ENCODE data around the gene COPE. TPM values are rescaled to one million over a fixed set of nuclear protein-coding genes. Genes with fewer than 3 reads are reported as not detected.

COPE gene
- total RNA-seq, 1 donor from 2014 or later = 331 TPM

- TF ChIP-seq CTCF (IDR thresholded peaks at IDR 0.05) = no peak
- no peak overlapping the region for H3K27ac ChIP-seq
- H3K9me3 ChIP-seq = no peaks in the 10 kb centered on the region
- no peak overlapping the region for H3K4me3 ChIP-seq
- intact Hi-C loops (cut with DNase I) = no loop called here
- H3K27me3 ChIP-seq = no peaks in the 10 kb centered on the region
- no peak for DNase-seq (ENCODE audit: low spot score in 2 of 2)
- no peaks in the 10 kb centered on the region for H3K4me1 ChIP-seq
- H3K36me3 ChIP-seq = peaks cover 59 to 81% of the 10 kb centered on the region in 2 donors
Observed at GRCh38 chr19:18928018-18928805, 9.0 kb upstream of the COPE start.

- no peak for TF ChIP-seq CTCF (IDR thresholded peaks at IDR 0.05)
- Histone ChIP-seq H3K36me3 (peaks cover 63 to 84% of the 10 kb centered on the region in 2 donors), H3K27ac (no peak overlapping the region), H3K4me1 (peaks cover 6 to 10% of the 10 kb centered on the region in 2 donors), H3K4me3 (no peak overlapping the region), H3K9me3 (no peaks in the 10 kb centered on the region), H3K27me3 (no peaks in the 10 kb centered on the region)
- no peak for DNase-seq (ENCODE audit: low spot score in 2 of 2)
- intact Hi-C loops (cut with DNase I) = no loop called here
Observed at GRCh38 chr19:18924684-18925213, 5.6 kb upstream of the COPE start.

GRCh38 chr19:18922228-18922985 is 3.2 kb upstream of the COPE start:
- TF ChIP-seq CTCF (IDR thresholded peaks at IDR 0.05) = no peak
- H3K27me3 ChIP-seq = no peaks in the 10 kb centered on the region
- H3K36me3 ChIP-seq = peaks cover 49 to 60% of the 10 kb centered on the region in 2 donors
- peaks cover 6 to 22% of the 10 kb centered on the region in 2 donors for H3K4me1 ChIP-seq
- DNase-seq (ENCODE audit: low spot score in 2 of 2) = no peak
- H3K4me3 ChIP-seq = no peak overlapping the region
- intact Hi-C loops (cut with DNase I) = no loop called here
- no peaks in the 10 kb centered on the region for H3K9me3 ChIP-seq
- H3K27ac ChIP-seq = no peak overlapping the region

GRCh38 chr19:18921593-18921992 is 2.4 kb upstream of the COPE start:
- intact Hi-C loops (cut with DNase I) = no loop called here
- no peak for DNase-seq (ENCODE audit: low spot score in 2 of 2)

GRCh38 chr19:18920400-18920799 is 1.2 kb upstream of the COPE start:
- no peak for TF ChIP-seq CTCF (IDR thresholded peaks at IDR 0.05)
- Histone ChIP-seq H3K27me3 (no peaks in the 10 kb centered on the region), H3K4me1 (peaks cover 6 to 22% of the 10 kb centered on the region in 2 donors), H3K36me3 (peaks cover 37 to 49% of the 10 kb centered on the region in 2 donors), H3K4me3 (peak overlapping the region; percentile 84 to 96), H3K27ac (no peak overlapping the region), H3K9me3 (no peaks in the 10 kb centered on the region)
- no peak for DNase-seq (ENCODE audit: low spot score in 2 of 2)
- intact Hi-C loops (cut with DNase I) = no loop called here

More at GRCh38 chr19:18921593-18921992, 2.4 kb upstream of the COPE start:
- H3K4me3 ChIP-seq = no peak overlapping the region
- no peak for TF ChIP-seq CTCF (IDR thresholded peaks at IDR 0.05)
- peaks cover 48 to 55% of the 10 kb centered on the region in 2 donors for H3K36me3 ChIP-seq
- no peaks in the 10 kb centered on the region for H3K9me3 ChIP-seq
- no peak overlapping the region for H3K27ac ChIP-seq
- peaks cover 6 to 22% of the 10 kb centered on the region in 2 donors for H3K4me1 ChIP-seq
- H3K27me3 ChIP-seq = no peaks in the 10 kb centered on the region
